Activated T-helper 1 cell treated with anti-CD3 and anti-CD28 coated beads, Interleukin-2, amount 50 U/mL, for 16 hours (primary cell): ENCODE results near the gene MEGF9.

Experiments
- DNase-seq, 2 donors: peaks; one replicate each; pipeline ENCODE4 v3.0.0-alpha.2; 2020; ENCODE audit warnings: low read depth in 1 of 2, low spot score in 1 of 2

The MEGF9 gene

GRCh38 chr9:120626512-120626911 lies 87.8 kb downstream of the MEGF9 start:
- DNase-seq, result no peak

GRCh38 chr9:120625222-120625621 lies 89.0 kb downstream of the MEGF9 start:
- DNase-seq, result no peak

GRCh38 chr9:120622790-120623189 lies 91.5 kb downstream of the MEGF9 start:
- no peak for DNase-seq

GRCh38 chr9:120621941-120622340 lies 92.3 kb downstream of the MEGF9 start:
- no peak for DNase-seq

- DNase-seq, result peak in 1 of 2 donors; percentile 10
Observed at GRCh38 chr9:120619751-120620655, 94.3 kb downstream of the MEGF9 start.

- no peak for DNase-seq
Observed at GRCh38 chr9:120616966-120617935, 97.0 kb downstream of the MEGF9 start.

GRCh38 chr9:120612218-120612617 lies 102.1 kb downstream of the MEGF9 start:
- DNase-seq, result no peak

GRCh38 chr9:120611690-120612068 lies 102.6 kb downstream of the MEGF9 start:
- DNase-seq, result no peak

GRCh38 chr9:120610975-120611689 lies 103.1 kb downstream of the MEGF9 start:
- DNase-seq, result no peak

GRCh38 chr9:120609636-120610035 lies 104.6 kb downstream of the MEGF9 start:
- DNase-seq, result no peak

- DNase-seq, result no peak
Observed at GRCh38 chr9:120608421-120608820, 105.8 kb downstream of the MEGF9 start.

- no peak for DNase-seq
Observed at GRCh38 chr9:120603591-120603990, 110.7 kb downstream of the MEGF9 start.

GRCh38 chr9:120603010-120603409 lies 111.3 kb downstream of the MEGF9 start:
- DNase-seq, result no peak

GRCh38 chr9:120593955-120594277 lies 120.4 kb downstream of the MEGF9 start:
- no peak for DNase-seq

GRCh38 chr9:120593250-120593954 lies 120.9 kb downstream of the MEGF9 start:
- DNase-seq, result no peak

- no peak for DNase-seq
Observed at GRCh38 chr9:120592210-120592609, 122.1 kb downstream of the MEGF9 start.

- DNase-seq, result no peak
Observed at GRCh38 chr9:120587328-120587727, 126.9 kb downstream of the MEGF9 start.

- DNase-seq, result no peak
Observed at GRCh38 chr9:120583958-120584369, 130.3 kb downstream of the MEGF9 start.

- DNase-seq, result peak; percentile 81 to 86
Observed at GRCh38 chr9:120580051-120580896, 134.0 kb downstream of the MEGF9 start, which contains the start of gene CDK5RAP2. Gene CDK5RAP2, minus strand, starts transcription at chr9:120580167. Its CDS starts 189 bp downstream, at chr9:120579978.
